ENCODE results near the gene ATL3.

DNA sequence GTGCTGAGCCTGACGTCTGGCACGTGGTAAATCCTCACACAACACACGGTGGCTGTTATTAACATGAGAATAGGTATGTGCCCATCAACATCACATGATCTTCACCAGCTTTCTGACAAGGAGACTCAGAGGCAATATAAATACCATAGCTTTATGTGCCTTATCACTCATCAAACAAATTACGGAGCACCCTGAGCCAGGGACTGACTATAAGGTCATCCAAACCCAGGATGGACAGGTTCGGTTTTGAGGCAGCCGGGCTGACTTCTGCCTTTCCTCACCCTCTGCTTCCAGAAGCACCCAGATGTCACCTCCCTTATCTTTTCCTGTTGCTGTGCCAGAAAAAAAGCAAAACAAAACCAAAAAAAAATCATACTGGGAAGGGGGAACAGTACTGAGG lies 51.2 kb downstream of the ATL3 start:
- TF ChIP-seq, protein P1, sequence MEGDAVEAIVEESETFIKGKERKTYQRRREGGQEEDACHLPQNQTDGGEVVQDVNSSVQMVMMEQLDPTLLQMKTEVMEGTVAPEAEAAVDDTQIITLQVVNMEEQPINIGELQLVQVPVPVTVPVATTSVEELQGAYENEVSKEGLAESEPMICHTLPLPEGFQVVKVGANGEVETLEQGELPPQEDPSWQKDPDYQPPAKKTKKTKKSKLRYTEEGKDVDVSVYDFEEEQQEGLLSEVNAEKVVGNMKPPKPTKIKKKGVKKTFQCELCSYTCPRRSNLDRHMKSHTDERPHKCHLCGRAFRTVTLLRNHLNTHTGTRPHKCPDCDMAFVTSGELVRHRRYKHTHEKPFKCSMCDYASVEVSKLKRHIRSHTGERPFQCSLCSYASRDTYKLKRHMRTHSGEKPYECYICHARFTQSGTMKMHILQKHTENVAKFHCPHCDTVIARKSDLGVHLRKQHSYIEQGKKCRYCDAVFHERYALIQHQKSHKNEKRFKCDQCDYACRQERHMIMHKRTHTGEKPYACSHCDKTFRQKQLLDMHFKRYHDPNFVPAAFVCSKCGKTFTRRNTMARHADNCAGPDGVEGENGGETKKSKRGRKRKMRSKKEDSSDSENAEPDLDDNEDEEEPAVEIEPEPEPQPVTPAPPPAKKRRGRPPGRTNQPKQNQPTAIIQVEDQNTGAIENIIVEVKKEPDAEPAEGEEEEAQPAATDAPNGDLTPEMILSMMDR (conservative IDR thresholded peaks at IDR 0.05; ENCODE audit: low read depth, low read length), result no peak
- no peak for TF ChIP-seq EZH2 (IDR thresholded peaks at IDR 0.05; ENCODE audit: low read length, unreplicated experiment)
- no peak for TF ChIP-seq EZH2phosphoT487 (IDR thresholded peaks at IDR 0.05; ENCODE audit: borderline replicate concordance, low read length)
